Heart left ventricle (tissue), 16 donors: ENCODE measurements around the gene CAMTA1. TPM values are rescaled to one million over a fixed set of nuclear protein-coding genes. Genes with fewer than 3 reads are reported as not detected.
"Not testable (repeated sequence)": the region's sequence is repeated elsewhere in the genome, so short reads cannot be mapped to it uniquely, and the experiment has no call there.

Experiments
- ATAC-seq, 4 donors: fragments of 200-7000 bp; cut with Tn5 transposase; one replicate each; pipeline ENCODE4 v1.9.1; 2020 to 2022; ENCODE audit warnings: moderate library complexity in 4 of 4, mild to moderate bottlenecking in 3 of 4, moderate number of reproducible peaks in 1 of 4
- DNase-seq, 5 donors: peaks; one replicate each; pipeline ENCODE4 v3.0.0-alpha.2; 2020
- H3K27ac ChIP-seq, 12 donors: fragments of 200-600 bp; sonication (generic) in 4 of 12; one replicate each; pipeline versions ENCODE4 v1.5.0 to v1.8.0; 2016 to 2022; ENCODE audit warnings: mild to moderate bottlenecking in 2 of 12
- H3K27me3 ChIP-seq, 9 donors: fragments of 200-600 bp; sonication (generic) in 2 of 9; one replicate each; pipeline versions ENCODE4 v1.5.1 to v1.8.0; 2016 to 2022; ENCODE audit warnings: mild to moderate bottlenecking in 3 of 9
- H3K36me3 ChIP-seq, 9 donors: fragments of 200-600 bp; sonication (generic) in 2 of 9; one replicate each; pipeline versions ENCODE4 v1.5.0 to v1.8.0; 2018 to 2022; ENCODE audit warnings: mild to moderate bottlenecking in 2 of 9
- H3K4me1 ChIP-seq, 12 donors: fragments of 200-600 bp; sonication (generic) in 4 of 12; one replicate each; pipeline versions ENCODE4 v1.5.0 to v1.8.0; 2016 to 2022; ENCODE audit warnings: mild to moderate bottlenecking in 3 of 12
- H3K4me3 ChIP-seq, 12 donors: fragments of 200-600 bp; sonication (generic) in 4 of 12; one replicate each; pipeline versions ENCODE4 v1.5.0 to v1.8.0; 2017 to 2022; ENCODE audit warnings: mild to moderate bottlenecking in 9 of 12, moderate library complexity in 4 of 12
- H3K9me3 ChIP-seq, 12 donors: fragments of 200-600 bp; sonication (generic) in 4 of 12; one replicate each; pipeline versions ENCODE4 v1.5.0 to v1.8.0; 2016 to 2022; ENCODE audit warnings: mild to moderate bottlenecking in 1 of 12
- CTCF ChIP-seq, 12 donors: fragments of 200-600 bp; sonication (generic) in 4 of 12; IDR thresholded peaks; one replicate each; pipeline versions ENCODE4 v1.5.0 to v1.8.0; 2018 to 2022; ENCODE audit warnings: antibody characterized with exemption in 12 of 12, mild to moderate bottlenecking in 5 of 12
- POLR2A ChIP-seq, 2 donors: fragments of 450-650 bp; IDR thresholded peaks; one replicate each; pipeline ENCODE4 v1.6.1; 2017; ENCODE audit warnings: antibody characterized with exemption in 2 of 2, mild to moderate bottlenecking in 2 of 2, moderate library complexity in 2 of 2
- WGBS, 4 donors: extraction: QIAGEN DNeasy Blood & Tissue Kit in 2 of 4; methylation state at CpG; one replicate each; pipeline versions ENCODE4 v1.1.5 to v1.1.7; 2013 to 2018; 5-methylcytosine and 5-hydroxymethylcytosine counted together
- intact Hi-C, 10 donors: fragments of 100-400 bp; cut with DNase I; formaldehyde crosslinking; loops; one replicate each; pipeline versions ENCODE4 v1.11.1 to v1.14.2; 2022
- polyA plus RNA-seq, 2 donors: library from polyadenylated mRNA; stranded (reverse); fragments of 200-250 nt; gene quantifications; one replicate each; pipeline ENCODE4 v1.2.3, GENCODE V29; 2013
- total RNA-seq, 9 donors: library from RNA; depleted of rRNA in 2 of 9; stranded (reverse); fragments of >200 nt in 2 of 9; fragmentation: NEBNext Ultra II Directional in 3 of 9; extraction: Animal tissue kit (Norgen Biotek cat#: 25700) in 3 of 9; gene quantifications; one replicate each; pipeline versions ENCODE4 v1.1.0 to v1.2.4, GENCODE V29; 2016 to 2023
- donor health status: ischemic (EF 13 %, LVEDD 7.1; RV severe dilation, severe dysfunction).
- donor health status: healthy with polysubstance abuse.
- donor health status: DM: no; HTN: yes; CAD: no.
- donor health status: DM: no; HTN: no; CAD: no.
- donor health status: ischemic (EF 25% LVEDD 6.9; RV normal size, moderate dysfunction).
- donor health status: ischemic (EF 25% LVEDD 5.7; RV mildly dilated, moderate dysfunction).
- donor health status: healthy.
- donor health status: DM: yes; HTN: yes; CAD: no.
- donor health status: ischemic (EF 35%, LVEDD 5.7; RV mildly dilated, moderate dysfunction).
- donor health status: nonischemic (EF 11% LVEDD 7.7; RV severe dilation, severe dysfunction).
- donor health status: DM: yes; HTN: yes; CAD: no.
- donor health status: PGD.
- donor health status: ischemic (EF 29% LVEDD 5.4; RV normal size, mild dysfunction).
- donor health status: nonischemic (EF 23%, LVEDD 6.1; RV moderate dilation, normal function).

CAMTA1 gene
- total and polyA plus RNA-seq, 11 donors = 114 to 303 (median 137) TPM

GRCh38 chr1:6805004-6805416 lies 19.8 kb downstream of the CAMTA1 start:
- no peak for ATAC-seq
- no peak overlapping the region for H3K27ac ChIP-seq
- H3K36me3 ChIP-seq = peaks cover 0 to 3% (median 0%) of the 10 kb centered on the region in 9 donors
- no peak overlapping the region for H3K4me3 ChIP-seq
- 85 to 91% (median 90%) methylated on average over 1 of the region's 1 CpG for WGBS, 4 donors
- TF ChIP-seq CTCF (IDR thresholded peaks at IDR 0.05) = no peak
- no peaks in the 10 kb centered on the region for H3K27me3 ChIP-seq
- H3K9me3 ChIP-seq = no peaks in the 10 kb centered on the region
- H3K4me1 ChIP-seq = peaks cover 0 to 77% (median 53%) of the 10 kb centered on the region in 12 donors
- intact Hi-C loops = loop anchor here in 2 of 10 donors (10.0 kb wide), 2 partner anchors 260 to 840 kb away; no protein-coding TSS in a partner anchor
- no peak for DNase-seq

GRCh38 chr1:6807782-6808181 lies 22.5 kb downstream of the CAMTA1 start:
- Histone ChIP-seq H3K4me1 (peaks cover 0 to 68% (median 32%) of the 10 kb centered on the region in 12 donors), H3K36me3 (peaks cover 0 to 3% (median 0%) of the 10 kb centered on the region in 9 donors), H3K9me3 (no peaks in the 10 kb centered on the region), H3K27me3 (no peaks in the 10 kb centered on the region), H3K4me3 (no peak overlapping the region), H3K27ac (no peak overlapping the region)
- intact Hi-C loops = loop anchor here in 2 of 10 donors (10.0 kb wide), 2 partner anchors 257 to 837 kb away; no protein-coding TSS in a partner anchor
- ATAC-seq (peak in 1 of 4 donors; percentile 13), DNase-seq (no peak)
- TF ChIP-seq POLR2A (IDR thresholded peaks at IDR 0.05) (no peak), CTCF (IDR thresholded peaks at IDR 0.05) (no peak)
- 57 to 65% (median 63%) methylated on average over 3 of the region's 3 CpGs for WGBS, 4 donors

GRCh38 chr1:6809461-6809860 lies 24.2 kb downstream of the CAMTA1 start:
- Histone ChIP-seq H3K4me1 (peaks cover 0 to 66% (median 28%) of the 10 kb centered on the region in 12 donors), H3K4me3 (no peak overlapping the region), H3K27me3 (no peaks in the 10 kb centered on the region), H3K27ac (no peak overlapping the region), H3K9me3 (no peaks in the 10 kb centered on the region), H3K36me3 (peaks cover 0 to 3% (median 0%) of the 10 kb centered on the region in 9 donors)
- TF ChIP-seq CTCF (IDR thresholded peaks at IDR 0.05) (no peak), POLR2A (IDR thresholded peaks at IDR 0.05) (no peak)
- WGBS, 4 donors = 96 to 99% (median 98%) methylated on average over 2 of the region's 2 CpGs
- no peak for ATAC-seq
- intact Hi-C loops = loop anchor here in 2 of 10 donors (10.0 kb wide), 2 partner anchors 255 to 835 kb away; no protein-coding TSS in a partner anchor
- DNase-seq = no peak

GRCh38 chr1:6810146-6810734 lies 25.0 kb downstream of the CAMTA1 start:
- 91 to 98% (median 96%) methylated on average over 13 to 15 of the region's 15 CpGs for WGBS, 4 donors
- peaks cover 0 to 60% (median 25%) of the 10 kb centered on the region in 12 donors for H3K4me1 ChIP-seq
- H3K27ac ChIP-seq, intact Hi-C loops, H3K4me3 ChIP-seq, H3K9me3 ChIP-seq, ATAC-seq, H3K36me3 ChIP-seq, H3K27me3 ChIP-seq, DNase-seq: not testable (repeated sequence)
